Measurements from ENCODE around the gene MAPK12.

The MAPK12 gene

DNA sequence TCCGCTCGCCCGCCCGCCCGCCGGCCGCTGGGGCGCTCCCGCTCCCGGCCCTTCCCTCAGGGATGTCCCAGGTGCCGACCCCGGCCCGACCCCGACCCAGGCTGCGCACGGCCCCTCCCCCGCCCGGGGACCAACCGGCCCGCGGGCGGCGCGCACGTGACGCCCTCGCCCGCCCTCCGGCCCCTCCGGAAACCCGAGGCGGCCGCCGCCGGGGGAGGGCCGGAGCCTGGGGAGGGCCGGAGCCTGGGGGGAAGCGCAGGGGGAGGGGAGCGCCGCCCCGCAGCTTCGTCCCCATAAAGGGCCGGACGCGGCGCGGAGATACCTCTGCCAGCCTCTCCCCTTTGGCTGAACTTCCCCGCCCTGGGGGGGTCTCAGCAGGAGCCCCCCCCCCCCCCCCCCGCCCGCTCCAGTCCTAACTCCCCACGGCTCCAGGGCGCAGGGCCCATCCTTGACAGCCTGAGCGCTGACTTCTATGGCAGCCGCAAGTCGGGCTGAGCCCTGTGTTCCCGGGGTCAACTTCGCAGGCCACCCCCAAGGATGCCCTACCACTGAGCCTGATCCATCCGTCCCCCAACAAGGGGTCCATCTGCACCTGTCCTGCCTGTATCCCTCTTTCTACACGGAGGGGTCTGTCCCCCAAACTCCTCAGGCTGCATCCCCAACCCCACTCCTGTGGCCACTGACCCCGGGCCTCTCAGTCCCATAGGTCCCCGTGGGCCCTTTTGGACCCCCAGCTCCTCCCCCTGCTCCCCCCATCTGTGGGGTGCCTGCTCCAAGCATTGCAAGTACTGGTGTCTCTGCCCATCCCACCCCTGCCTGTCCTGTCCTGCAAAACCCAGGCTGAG, at the start of gene MAPK12:
MAPK12 (minus strand) TSS at position 69 of the 845 bp plus-strand sequence. CDS start 174 bp downstream, outside the sequence.
- no peak for DNase-seq

DNA sequence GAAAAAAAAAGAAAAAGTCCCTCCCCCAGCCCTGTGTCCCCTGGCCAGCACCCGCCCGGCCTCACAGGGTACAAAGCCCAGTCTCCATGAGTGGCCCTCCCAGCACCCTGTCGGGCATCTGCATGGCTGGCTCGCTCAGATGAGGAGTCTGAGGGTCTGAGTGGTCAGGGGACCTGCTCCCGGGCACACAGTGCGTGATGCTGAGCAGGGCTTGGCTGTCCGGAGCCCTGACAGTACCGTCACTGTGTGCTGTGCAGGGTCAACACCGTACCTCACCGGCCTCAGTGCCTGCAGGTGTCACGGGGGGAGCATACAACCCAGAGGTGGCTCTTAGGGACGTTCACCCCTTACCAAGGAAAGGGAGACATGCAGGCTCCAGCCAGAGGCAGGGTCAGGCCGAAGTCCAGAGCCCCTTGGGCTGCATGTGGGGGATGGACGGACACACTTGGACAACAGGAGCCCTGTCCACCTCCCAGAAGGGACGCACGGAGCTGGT, 49.5 kb upstream of the MAPK12 start:
- DNase-seq = no peak

DNA sequence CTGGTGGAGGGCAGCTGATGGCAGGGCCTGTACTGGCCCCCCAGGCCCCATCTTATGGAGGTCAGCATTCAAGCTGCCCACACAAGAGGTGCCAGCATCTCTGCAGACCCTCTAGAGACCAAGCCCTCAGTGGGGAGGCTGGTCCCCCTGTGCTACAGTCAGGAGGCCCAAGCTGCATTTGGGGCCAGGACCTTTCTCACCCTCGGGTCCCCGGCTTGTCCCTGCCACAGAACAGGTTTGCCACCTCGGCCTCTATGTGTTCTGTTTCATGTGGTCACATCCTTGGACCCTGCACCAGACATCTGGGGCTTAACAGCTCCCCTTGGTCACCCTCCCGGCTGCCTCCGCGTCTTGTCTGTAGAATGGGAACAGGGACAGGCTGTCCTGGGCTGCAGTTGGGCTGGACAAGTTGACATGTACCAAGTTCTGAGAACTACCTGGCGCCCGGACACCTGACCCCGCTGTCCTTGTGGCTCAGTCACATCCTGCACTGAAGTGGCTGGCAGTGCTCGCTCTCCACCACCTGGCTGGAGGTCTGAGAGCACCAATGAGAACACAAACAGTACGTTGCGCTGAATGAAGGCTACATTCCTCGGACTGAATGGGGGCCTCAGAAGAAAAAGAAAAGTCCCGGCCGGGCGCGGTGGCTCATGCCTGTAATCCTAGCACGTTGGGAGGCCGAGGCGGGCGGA, 48.7 kb upstream of the MAPK12 start:
- no peak for DNase-seq

DNA sequence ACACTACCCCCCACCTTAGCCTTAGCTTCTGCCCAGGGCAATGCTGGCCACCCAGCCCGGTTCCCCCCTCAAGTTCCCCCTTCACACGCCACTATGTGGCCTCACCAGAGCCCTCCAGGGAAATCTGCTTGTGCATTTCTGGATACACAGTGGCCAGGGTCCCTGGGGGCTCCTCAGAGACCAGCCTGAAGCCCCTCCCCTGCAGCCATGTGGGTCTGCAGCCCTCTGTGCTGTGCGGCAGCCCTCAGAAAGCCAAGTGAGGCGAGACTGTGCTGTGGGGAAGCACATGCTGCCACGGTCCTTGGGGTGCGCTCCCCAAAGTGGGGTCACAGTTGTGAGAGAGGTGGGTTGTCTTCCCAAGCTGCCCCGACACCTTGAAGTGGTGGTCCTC, 48.1 kb upstream of the MAPK12 start:
- DNase-seq = no peak

DNA sequence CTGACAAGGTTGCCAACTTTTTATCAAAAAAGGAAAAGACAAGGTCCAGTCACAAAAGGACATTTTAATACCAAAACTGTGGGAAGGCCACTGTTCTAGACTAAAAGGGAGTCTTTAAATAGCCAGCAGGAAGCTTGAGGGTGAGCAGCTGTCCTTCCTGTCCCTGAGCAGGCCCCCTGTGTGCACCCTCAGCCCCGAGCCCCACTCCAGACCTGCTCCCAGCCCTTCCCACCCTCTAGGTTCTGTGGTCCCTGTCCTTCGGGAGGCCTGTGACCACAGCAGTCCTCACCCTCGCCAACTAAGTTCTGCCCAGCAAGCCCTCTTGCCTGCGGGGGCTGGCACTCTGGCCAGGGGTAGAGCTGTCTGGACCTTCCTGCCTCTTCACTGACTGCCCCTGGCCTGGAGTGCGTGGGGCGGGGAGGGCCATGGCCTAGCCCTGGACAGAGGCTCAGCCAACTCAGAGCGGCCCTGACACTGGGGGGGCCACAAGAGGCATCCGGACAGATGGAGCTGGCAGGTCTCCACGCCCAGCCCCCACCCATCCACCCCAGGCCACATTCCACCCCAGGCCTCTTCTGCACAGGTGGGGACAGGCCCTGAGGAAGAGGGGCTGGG, 47.6 kb upstream of the MAPK12 start:
- DNase-seq = no peak

DNA sequence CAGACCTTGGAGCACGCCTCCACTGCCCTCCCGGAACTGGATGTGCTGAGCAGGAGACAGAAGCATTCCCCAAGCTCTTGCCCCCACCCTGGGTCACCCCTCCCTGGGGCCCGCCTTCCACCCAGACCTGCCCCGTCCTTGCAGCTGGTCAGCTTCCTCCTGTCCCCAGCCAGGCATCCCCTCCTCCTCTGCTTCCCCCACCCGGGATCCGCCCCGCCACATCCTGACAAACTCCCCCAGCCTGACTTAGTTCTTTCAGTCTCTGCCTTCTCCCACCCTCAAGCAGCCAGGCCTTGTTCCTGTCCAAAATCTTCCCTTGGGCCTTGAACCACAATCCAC, 47.1 kb upstream of the MAPK12 start:
- DNase-seq = no peak

DNA sequence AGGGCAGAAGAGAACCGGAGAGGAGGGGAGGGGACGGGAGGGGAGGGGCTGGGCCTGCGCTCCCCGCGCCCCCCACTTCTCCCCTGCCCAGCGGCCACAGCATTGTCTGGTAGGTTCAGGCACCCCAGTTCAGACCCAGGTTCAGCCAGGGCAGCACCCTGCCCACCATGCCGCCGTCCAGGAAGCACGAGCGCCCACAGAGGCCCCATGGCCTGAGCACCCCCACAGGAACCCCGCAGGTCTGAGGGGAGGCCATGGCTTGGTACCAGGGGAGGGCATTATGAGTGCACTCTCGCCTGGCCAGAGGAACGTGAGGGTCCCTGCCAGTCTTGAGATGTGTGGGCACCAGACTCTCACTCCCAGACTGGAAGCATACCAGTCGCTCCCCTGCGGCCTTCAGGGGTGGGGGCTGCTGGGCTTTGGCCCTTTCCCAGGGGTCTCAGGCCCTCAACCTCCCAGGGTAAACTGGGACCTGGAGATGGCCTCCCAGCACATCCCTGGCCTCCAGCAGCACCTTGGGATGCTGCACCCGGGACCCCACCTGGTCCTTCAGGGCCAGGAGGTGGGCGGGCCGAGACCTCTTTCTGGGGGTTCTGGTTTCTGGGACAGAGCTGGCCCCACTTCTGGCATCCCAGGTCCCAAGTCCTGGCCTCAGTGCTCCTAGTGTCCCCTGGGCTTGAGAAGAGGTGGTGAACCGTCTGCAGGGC, 46.6 kb upstream of the MAPK12 start:
- no peak for DNase-seq

DNA sequence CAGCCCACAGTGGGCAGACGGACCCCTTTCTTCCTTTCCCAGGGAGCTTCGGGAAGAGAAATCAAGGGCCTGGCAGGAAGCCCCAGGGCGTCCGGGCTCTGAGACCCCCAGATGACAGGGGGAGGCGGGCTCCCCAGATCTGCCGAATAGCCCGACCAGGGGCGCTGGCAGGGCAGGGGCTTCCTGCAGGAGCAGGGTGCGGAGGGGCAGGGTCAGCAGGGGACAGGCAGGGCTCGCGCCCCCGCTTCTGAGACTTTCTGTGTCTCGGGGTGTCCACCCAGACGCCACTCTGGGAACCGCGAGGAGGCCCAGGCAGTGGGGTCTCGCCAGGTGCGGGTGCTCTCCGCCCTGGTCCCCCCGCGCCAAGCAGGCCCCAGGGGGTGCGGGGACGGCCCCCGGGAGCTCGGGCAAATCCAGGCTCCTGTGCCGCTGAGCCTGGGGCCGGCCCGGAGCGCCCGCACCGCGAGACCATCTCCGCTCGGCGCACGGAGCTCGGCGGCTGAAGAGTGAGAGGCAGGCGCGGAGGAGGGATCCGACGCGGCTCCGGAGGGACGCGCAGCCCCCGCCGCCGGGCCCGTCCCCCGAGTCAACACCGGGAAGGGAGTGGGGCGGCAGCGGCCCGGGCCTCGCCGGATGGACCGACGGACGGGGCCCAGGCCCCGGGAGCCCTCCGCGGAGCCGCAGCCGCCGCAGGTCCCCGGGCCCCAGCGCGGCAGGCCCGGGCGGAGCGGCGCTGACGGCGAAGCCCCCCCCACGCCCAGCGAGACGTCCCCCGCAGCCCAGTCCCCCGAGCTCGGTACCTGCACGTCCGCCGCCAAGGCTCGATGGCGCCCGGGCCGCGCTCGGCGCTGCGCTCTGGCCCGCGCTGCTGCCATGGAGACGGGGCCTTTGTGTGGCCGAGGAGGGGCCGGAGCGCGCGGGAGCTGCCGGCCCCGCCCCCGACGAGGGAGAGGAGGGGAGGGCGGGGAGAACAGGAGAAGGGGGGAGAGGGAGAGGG, 45.6 kb upstream of the MAPK12 start, which contains the start of gene PLXNB2:
PLXNB2 (minus strand) TSS at position 894 of the 997 bp plus-strand sequence. CDS start 17,062 bp downstream, outside the sequence.
- peak; percentile 31 for DNase-seq

DNA sequence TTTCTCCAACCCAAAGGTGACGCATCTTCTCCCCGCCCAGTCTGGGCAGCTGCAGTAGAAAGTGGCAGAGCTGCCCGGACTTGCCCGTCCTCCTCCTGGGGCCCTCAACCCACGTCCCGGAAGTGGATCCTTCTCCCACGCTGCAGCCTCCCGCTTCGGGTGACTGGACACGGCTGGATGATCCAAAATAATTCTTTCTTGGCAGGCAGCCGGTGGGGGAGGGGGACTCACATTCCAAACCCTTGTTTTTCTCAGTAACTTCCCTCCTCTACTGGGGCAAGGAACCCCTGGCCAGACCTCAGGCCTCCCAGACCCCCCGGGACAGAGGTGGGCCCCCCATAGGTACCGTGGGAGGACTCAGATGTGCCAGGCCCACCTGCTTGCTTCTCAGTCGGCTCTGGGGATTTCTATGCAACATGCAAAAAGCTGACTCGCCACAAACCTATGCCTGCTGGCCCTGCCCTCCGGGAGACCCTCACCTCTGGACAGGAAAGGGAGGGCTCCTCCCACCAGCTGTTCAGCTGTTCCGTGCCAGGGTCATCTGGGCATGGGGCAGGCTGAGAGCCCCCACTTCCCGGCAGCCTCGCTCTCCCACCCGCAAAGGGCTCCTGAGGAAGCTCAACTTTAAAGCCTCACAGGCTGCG, 44.6 kb upstream of the MAPK12 start:
- DNase-seq = no peak

DNA sequence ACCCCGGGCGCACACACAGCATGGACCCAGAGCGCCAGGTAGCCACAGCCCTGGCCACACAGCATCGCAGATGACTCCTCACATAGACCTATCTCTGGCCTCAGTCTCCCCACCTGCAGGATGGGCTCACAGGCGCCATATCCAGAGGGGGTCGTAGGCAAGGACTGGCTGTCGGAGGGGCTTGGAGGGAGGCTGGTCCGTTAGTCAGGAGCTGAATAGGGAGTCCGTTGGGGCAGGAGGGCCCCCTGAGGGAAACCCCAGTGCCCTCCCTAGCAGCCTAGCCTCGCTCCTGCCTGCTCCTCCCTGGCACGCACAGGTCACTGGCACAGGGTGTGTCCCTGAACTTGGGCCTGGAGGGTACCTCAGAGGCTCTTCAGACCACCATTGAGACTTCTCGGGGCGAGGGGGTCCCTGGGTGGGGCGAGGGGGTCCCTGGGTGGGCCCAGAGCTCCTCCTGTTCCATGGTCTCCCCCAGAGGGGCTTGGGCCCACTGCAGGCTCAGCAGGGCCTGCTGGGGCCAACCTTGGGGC, 44.0 kb upstream of the MAPK12 start:
- no peak for DNase-seq

DNA sequence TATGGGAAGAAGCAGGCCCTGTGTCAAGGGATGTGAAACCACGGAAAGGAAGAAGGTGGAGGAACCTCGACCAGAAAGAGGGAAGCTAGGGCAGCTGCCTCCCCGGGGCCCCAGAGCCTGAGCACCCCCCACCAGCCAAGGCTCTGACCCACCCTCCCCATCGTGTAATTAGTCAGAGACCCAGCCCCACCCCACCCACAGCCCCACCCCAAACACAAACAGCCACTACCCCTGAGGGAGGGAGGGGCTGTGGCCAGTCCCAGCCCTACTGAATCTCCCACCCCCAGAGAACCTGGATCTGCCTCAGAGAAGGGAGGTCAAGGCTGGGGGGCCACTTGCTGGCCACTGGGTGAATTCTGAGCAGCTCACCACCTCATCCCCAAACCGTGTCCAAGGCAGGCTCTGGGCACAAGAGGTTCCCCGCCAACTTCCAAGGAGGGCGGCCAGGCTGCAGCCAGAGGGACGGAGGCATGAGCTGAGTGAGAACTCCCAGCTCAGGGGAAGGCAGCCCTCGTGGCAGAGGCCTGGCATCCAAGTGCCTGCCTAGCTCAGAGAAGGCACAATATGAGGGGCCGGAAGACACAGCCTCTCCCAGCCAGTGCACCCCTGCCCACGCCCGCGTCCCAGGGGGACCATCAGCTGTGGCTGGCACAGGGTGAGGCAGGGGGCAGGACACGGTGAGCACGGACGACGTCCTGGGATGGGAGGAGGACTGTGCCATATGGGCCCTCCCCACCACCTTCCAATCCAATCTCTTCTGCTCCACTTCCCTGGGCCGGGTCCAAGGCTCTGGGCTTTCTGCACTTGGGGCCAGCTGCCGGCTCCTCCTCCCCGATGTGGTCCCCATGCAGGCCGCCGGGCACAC, 43.3 kb upstream of the MAPK12 start:
- DNase-seq = peak; percentile 19

DNA sequence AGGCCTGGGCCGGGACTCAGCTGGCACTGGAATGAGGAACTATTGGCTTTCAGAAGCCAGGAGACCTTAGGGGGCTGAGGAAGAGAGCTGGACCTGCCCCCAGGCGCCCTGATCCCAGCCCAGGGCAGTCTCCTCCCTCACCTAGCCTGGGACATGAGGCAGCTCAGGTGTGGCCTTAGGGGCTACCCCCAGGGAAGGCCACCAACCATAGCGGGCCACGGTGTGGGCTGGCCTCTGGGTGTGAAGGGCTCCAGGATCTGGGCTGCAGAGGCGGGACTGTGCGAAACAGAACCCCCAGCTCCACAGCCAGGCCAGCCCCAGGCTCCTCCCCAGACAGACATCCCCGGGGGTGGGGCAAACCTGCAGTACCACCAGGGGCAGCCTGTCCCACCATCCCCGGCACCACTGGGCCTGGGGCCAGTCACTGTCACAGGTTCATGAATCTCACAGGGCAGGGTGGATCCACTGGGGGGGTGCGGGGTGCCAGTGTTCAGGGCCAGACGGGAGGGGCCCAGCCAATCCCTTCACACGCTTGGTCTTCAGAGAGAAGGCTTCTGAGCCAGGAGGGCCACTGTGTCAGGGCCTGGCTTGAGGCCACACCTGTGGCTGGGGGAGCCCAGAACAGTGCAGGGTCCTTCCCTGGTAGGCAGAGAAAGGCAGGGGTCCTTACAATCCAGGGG, 42.5 kb upstream of the MAPK12 start:
- peak; percentile 19 for DNase-seq

DNA sequence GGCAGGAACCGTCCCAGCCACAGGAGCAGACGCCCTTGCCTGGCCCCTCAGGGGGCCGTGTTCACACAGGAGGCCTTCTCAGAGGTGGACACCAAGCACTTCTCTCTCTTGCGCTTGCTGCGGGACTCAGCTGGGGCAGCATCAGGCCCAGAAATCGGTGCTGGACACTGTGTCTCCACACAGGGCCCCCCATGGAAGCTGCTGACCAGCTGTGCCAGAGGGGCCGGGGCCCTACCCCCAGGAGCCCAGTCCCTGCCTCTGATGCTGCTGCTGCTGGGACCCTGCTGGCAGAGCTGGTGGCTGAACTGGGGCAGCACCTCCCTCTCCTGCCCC, 42.0 kb upstream of the MAPK12 start:
- no peak for DNase-seq

DNA sequence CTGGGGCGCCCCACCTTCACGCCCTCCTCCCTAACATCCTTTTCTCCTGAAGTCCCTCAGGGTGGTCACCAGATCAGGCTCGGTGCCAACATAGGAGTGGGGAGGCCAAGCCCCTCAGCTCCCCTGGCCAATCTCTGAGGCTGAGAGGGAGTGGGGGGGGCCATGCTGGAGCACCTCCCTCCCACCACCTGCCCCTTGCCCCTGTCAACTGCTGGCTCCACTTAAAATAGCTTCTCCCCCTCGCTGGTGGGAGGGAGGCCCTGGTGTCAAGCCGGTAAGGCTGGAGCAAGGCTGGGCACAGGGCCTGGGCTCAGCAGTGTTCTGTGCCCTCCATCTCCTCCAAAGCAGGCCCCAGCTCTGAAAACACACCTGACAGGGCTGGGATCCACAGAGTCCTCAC, 41.1 kb upstream of the MAPK12 start:
- DNase-seq = no peak

DNA sequence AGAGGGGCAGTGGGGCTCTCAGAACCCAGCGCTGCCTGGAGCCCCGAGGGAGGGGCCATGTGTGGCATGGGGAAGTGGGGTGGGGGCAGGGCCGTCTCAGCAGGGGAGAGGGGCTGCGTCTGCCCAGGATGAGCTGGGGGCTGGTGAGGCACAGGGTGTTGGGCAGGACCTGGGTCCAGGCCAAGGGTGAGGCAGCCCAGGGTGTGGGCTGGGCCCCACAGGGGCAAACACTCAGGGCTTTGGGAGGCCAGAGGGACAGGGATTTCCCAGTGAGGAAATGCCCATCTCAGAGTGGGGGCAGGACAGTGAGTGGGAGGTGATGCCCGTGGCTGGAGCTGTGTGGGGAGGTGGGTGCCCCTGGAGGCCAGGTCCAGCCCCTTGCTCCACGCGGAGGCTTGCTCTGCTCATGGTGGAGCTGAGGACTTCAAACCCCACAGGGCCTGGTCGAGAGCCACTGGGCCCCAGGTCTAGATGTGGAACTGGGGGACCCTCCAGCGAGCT, 40.6 kb upstream of the MAPK12 start:
- no peak for DNase-seq

DNA sequence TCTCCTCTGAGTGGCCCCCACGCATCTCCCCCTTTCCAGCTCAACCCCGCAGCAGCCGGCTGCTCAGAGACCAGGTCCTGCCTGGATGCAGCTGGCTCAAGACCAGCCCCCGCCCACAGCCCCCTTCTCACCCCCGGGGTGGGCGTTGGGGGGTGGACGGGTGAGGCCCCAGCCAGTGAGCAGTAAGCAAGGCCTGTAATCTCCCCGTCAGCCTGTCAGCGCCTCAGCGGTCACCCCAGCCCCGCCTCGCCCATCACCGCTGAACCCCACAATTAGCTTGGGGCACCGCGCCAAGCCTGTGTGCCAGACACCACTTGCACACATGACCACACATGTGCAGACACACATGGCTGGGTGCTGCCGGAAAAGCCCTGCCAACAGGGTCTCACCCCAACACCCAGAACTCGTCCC, 40.1 kb upstream of the MAPK12 start:
- DNase-seq = no peak

DNA sequence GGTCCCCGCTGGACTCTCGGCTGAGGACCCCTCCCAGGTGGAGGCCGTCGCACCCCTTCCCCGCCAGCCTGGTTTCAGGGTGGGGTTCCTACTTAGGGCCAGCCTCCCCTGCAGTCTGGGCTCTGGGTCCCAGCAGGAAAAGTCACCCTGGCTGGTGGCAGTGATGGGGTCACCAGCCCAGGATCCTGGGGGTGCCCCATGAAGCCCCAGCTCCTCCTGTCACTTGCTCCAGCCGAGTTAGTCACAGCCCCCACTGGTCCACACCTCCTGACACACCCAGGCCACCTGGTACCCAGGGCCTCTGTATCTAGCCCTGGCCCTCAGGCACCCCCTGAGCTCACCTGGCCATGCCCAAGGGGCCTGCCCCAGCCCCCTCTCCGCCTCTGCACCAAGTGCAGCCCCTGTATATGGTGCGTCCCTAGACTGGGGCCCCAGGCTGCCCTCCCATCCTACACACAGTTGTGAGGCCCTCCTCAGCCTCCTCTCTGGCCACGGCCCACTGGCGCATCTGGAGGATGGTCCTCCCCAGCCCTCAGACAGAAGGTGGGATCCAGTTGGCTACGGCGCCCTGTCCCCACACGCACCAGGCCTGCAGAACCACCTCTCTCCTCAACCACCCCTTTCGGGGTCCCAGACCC, 39.3 kb upstream of the MAPK12 start:
- no peak for DNase-seq

DNA sequence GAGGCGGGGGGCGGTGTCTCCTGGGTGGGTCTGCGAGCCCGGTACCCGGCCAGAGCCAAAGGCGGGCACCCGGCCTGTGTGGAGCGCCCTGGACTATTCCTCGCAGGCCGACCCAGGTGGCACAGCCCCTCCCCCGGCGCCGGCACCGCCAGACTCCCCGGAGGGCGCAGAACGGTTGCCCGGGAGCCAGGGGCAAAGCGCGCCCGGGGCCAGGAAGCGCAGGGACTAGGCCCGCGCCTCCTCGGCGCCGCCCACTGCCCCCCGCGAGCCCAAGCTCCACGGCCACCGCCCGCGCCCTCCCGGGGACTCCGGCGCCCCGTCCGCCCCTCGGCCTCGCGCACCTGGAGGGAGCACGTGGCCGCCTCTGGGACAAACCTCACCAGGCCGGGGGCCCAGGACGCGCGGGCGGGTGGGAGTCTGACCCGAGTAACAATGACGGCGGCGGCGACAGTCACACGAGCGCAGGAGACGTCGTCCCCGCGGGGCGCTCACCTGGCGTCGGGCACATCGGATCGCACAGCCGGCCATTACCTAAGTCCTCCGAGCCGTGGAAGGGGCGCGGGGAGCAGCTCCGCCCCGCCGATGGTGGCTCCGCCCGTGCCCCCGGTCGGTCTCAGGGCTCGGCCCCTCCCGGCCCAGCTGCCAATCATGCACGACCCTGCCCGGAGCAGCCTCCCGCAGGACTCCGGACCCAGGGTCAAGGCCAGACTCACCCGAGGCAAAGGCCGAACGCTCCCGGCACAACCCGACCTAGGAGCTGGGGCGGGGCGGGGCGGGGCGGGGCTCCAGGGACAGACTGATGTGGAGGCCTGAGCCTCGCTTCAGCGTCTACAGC, 38.5 kb upstream of the MAPK12 start:
- DNase-seq = no peak
